Heart left ventricle (tissue), 13 donors: ENCODE results near the gene RPS15.

ENCODE experiments used
- POLR2A ChIP-seq, 2 donors: fragments of 450-650 bp; IDR thresholded peaks; one replicate each; pipeline ENCODE4 v1.6.1; 2017; ENCODE audit warnings: antibody characterized with exemption in 2 of 2, mild to moderate bottlenecking in 2 of 2, moderate library complexity in 2 of 2
- TF ChIP-seq, protein P1 (sequence below), 12 donors: fragments of 200-600 bp; sonication (generic) in 4 of 12; IDR thresholded peaks; one replicate each; pipeline versions ENCODE4 v1.5.0 to v1.8.0; 2018 to 2022; ENCODE audit warnings: antibody characterized with exemption in 12 of 12, mild to moderate bottlenecking in 5 of 12
- donor health status: ischemic (EF 13 %, LVEDD 7.1; RV severe dilation, severe dysfunction).
- donor health status: DM: no; HTN: yes; CAD: no.
- donor health status: DM: no; HTN: no; CAD: no.
- donor health status: ischemic (EF 25% LVEDD 6.9; RV normal size, moderate dysfunction).
- donor health status: ischemic (EF 25% LVEDD 5.7; RV mildly dilated, moderate dysfunction).
- donor health status: ischemic (EF 35%, LVEDD 5.7; RV mildly dilated, moderate dysfunction).
- donor health status: nonischemic (EF 11% LVEDD 7.7; RV severe dilation, severe dysfunction).
- donor health status: DM: yes; HTN: yes; CAD: no.
- donor health status: PGD.
- donor health status: ischemic (EF 29% LVEDD 5.4; RV normal size, mild dysfunction).
- donor health status: nonischemic (EF 23%, LVEDD 6.1; RV moderate dilation, normal function).

DNA sequence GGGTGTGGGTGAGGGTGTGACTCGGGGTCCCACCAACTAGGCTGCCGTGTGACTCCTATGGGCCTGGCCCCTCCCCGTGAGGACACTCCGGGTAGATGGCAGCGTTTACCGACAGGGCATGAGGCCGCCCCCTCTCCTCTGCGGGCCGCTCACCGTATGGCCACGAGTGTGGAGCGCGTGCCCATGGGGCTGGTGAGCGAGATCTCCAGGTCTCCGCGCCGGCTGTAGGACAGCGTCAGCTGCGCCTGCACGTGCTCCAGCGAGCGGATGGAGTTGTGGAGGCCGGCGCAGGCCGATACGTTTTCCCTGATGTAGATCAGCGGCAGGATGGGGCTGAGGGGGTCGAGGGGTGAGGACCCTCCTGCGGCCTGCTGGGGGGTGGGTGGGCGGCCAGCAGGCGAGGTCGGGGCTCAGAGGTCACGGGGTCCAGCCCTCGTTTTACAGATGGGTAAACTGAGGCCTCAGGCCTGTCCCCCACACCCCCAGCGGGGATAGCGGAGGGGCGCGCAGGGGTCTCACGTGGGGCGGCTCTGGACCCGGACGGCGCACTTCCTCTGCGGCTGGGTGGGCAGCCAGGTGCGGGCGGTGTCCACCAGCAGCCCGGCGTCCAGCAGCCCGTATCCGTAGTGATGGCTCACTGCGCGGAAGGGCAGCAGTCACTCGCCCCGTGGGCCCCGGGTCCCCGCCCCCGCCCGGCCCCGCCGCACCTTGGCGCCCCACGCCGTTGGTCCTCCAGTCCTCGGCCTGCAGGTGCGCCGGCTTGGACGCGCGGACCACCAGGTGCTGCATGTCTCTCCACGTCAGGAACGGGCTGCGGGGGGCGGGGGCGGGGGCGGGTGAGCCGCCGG is 45.2 kb downstream of the RPS15 start:
- TF ChIP-seq, protein P1, sequence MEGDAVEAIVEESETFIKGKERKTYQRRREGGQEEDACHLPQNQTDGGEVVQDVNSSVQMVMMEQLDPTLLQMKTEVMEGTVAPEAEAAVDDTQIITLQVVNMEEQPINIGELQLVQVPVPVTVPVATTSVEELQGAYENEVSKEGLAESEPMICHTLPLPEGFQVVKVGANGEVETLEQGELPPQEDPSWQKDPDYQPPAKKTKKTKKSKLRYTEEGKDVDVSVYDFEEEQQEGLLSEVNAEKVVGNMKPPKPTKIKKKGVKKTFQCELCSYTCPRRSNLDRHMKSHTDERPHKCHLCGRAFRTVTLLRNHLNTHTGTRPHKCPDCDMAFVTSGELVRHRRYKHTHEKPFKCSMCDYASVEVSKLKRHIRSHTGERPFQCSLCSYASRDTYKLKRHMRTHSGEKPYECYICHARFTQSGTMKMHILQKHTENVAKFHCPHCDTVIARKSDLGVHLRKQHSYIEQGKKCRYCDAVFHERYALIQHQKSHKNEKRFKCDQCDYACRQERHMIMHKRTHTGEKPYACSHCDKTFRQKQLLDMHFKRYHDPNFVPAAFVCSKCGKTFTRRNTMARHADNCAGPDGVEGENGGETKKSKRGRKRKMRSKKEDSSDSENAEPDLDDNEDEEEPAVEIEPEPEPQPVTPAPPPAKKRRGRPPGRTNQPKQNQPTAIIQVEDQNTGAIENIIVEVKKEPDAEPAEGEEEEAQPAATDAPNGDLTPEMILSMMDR (IDR thresholded peaks at IDR 0.05): no peak
- TF ChIP-seq POLR2A (IDR thresholded peaks at IDR 0.05): no peak
